Esophagus muscularis mucosa (tissue), 3 donors: ENCODE measurements around the gene NEMP2.

ENCODE experiments used
- CTCF ChIP-seq, 3 experiments: fragments of 200-600 bp in 2 of 3; fragments of 450-650 bp in 1 of 3; sonication (generic) in 2 of 3; IDR thresholded peaks; one replicate each; pipeline ENCODE4 v1.5.1; 2017 to 2019; ENCODE audit warnings: antibody characterized with exemption in 3 of 3, mild to moderate bottlenecking in 2 of 3, moderate library complexity in 1 of 3
- EP300 ChIP-seq: sonication (generic); formaldehyde crosslinking; IDR thresholded peaks from one replicate; pipeline ENCODE4 v1.6.1; 2017; ENCODE audit warnings: antibody characterized with exemption

DNA sequence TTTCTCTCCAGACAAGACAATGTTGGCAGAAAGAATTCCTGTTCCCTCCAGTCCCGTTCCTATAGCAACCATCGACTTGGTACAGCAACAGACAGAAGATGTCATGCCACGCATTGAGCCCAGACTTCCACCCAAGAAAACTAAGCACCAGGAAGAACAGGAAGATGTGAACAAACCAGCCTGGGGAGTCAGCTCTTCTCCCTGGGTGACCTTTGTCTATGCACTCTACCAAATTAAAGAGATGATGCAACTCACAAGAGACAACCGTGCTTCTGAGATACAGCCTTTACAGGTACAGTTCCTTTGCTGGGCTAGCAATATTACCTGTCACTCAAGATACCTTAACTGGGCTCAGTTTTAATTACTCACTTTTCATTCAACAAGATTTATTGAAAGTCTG is 37.1 kb downstream of the NEMP2 start:
- TF ChIP-seq CTCF (IDR thresholded peaks at IDR 0.05) (no peak), EP300 (no peak)
